ENCODE results near the gene IGF2BP1.
"Not testable (repeated sequence)": the region's sequence is repeated elsewhere in the genome, so short reads cannot be mapped to it uniquely, and the experiment has no call there.

IGF2BP1 gene

DNA sequence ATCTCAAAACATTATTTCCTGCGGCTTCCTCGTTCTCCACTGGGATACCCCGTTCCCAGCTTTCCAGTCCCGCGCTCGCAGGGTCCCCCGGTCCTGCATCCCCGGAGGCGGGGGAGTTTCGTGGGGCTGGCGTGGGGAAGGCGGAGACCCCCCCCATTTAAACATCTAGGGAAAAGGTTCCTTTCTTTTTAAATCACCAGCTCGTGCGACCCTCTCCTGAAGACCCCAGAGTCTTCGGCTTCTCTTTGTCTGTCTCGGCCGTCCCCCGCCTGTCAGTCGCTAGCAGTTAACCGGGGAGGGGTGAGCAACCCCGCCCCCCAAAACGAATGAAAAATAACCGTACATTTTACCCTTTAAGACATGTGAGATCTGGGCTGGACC, 473 bp upstream of the IGF2BP1 start:
- no peak for DNase-seq

DNA sequence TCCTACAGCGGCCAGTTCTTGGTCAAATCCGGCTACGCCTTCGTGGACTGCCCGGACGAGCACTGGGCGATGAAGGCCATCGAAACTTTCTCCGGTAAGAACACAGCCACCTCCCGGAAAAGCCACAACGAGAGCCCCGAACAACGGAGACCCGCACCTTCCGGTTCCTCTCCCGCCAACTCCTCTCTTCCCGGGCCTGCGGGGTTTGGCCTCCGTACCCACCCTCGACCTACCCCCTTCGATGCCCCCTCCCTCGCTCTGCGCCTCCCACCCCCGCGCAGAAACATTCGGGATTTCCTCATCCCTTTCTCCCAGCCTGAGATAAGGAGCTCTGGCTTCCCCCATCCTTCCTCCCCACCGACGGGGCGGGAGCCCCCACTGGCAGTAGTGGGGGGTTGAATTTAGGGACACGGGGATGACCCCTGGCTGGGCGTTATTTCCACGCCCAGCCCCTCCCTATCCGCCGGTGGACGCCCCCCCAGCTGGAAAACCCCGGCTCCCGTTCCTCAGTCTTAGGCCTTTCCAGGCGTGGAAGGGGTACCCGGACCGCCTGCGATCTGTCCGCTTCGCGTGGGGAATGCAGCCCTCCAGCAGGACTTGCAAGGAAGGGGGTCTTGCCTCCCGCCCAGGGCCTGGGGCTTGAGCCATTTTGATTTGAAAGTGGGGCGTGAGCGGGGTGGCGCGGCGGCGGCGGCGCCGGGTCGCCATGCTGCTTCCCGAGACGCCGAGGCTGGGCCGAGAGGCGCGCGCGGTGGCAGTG, 822 bp downstream of the IGF2BP1 start:
- no peak for DNase-seq

DNA sequence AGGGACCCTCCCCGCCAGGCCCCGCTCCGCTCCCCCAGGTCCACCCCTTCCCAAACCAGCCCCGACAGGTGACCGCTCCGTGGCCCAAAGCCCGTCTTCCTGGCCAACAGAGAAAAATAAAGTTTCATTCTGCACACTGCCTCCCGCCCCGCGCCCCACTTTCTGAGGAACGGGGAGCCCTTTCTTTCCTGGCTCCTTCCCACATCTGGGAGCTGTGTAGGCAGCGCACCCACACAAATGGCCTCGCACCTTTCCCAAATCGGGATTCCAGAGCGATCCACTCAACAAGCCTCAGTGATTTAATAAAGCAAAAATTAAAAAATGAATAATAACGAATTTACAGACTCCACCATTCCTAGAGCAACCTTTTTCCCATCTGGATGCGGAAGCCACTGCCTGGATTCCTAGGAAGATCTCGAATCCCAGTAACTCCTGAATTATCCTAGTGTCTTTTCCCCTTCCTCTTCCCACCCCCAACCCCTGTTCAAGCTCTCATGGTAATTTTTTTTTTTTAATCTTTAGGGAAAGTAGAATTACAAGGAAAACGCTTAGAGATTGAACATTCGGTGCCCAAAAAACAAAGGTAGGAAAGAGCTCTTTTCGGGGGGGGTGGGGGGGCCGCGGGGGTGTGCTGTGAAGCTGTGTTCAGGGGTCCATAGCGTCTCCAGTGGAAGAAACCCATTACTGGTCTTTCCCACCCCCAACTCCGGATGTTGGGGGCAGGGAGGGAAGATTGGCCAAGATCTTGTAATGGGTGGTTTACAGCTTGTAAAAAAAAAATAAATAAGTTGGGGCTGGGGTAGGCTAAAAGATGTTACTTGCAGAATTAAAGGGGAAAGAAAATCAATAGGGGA, 1.6 kb downstream of the IGF2BP1 start:
- DNase-seq: no peak

DNA sequence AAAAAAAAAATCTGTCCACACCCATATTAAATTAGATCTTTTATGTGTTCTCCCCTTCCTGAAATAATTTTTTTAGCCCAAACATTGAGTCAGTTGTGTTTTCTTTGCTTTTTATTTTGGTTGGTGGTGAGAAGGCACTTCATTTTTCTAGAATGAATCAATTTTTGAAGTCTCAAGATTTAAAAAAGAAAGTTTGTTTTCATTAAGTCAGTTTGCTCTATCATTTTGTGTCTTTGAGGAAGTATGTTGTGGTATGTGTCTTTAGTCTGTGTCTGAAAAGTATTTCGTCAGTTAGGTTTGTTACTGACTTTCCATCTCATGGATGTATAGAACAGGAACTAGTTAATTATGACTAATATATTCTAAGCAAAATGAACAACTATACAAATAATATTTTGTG, 3.8 kb downstream of the IGF2BP1 start:
- no peak for DNase-seq

DNA sequence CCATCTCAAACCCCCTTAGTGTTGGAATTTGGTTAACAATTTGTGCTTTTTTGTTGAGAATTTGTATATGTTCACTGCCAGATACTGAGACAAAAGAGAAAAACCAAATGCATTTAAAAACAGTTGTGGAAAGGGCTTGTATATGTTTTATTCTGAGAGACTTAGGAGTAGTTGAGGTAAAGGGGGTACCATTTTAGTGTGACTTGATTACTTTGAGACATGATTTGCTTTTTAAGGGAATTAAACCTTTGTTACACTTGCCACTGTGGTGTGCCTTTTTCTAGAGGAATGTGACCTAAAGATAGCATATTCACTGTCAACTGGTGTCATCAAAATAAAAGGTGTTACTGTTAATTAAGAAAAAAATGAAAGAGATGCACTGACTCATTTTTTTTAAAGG, 4.5 kb downstream of the IGF2BP1 start:
- no peak for DNase-seq

DNA sequence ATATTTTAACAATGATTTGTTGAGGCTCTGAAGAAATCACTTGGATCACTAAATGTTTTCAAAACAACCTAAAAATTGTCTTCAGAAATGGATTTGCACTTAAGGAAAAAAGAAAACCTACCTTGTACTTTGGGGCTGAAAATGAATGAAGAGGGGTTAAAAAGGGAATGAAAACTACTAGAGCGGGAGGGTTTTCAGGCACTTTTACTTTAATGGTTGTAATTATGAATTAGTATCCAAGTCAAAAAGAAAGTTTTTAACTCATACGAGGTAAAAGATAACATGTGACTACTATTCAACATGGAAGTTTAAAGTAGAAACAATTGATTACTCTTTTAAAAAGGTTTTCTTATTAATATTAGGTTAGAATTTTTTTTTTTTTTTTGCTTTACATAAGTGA, 5.1 kb downstream of the IGF2BP1 start:
- no peak for DNase-seq

DNA sequence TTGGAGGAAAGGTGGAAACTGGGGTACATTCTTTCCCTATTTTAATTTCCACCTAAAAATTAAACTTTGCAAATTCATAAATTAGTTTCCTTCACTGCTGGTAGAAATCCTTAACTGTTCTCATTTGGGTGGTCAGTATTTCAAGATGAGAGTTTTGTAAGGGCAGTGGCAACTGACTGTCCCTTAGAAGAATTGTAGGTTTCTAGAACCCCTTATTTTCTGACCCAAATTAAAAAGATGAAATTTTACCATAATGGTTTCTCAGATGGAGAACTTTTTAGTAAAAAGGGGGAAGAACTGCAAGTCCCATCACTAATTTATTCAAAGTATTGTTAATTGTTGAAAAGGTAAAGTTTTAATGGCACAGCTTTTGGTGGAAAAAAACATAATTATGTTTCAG, 5.6 kb downstream of the IGF2BP1 start:
- no peak for DNase-seq

DNA sequence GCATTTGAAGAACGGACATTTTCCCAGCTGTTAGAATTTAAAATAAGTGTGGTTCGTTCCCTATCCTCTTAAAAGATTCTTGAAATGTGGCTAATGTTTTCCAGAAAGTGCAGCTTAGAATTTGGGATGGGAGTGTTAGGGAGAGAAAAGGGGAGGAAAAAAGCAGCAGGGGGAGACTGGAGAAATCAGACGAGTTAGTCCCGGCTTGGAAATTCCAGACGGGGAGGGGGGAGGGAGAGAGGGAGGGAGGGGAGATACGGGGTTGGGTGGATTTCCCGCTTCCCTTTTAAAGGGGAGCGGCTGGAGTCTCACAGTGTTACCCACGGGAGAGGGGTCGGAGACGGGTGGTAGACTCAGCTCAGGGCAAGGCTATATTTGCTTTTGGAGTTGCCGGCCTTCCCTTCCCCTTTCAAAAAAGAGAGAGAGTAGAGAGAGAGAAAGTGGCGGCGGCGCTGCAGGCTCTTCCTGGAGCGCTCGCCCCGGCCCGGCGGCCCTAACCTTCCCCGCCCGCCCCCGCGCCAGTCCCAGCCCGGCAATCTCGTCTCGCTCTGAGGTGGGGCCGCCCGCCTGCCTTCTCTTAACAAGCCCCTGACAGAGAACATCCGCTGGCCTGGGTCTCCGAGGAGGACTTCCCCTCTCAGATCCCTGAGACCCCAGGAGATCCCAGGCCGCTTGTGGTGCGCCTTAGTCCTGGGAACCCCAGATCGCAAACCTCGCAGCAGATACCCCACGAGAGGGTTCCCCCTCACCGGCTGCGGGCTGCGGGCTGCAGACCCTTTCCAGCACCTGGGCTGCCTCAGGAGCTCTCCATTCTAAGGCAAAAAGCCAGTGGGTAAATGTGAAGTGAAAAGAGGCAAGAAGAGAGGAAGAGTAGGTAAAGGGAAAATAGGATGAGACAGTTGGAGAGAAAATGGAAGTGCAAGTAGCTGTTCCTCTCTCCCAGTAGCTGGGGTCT, 6.6 kb downstream of the IGF2BP1 start:
- no peak for DNase-seq

DNA sequence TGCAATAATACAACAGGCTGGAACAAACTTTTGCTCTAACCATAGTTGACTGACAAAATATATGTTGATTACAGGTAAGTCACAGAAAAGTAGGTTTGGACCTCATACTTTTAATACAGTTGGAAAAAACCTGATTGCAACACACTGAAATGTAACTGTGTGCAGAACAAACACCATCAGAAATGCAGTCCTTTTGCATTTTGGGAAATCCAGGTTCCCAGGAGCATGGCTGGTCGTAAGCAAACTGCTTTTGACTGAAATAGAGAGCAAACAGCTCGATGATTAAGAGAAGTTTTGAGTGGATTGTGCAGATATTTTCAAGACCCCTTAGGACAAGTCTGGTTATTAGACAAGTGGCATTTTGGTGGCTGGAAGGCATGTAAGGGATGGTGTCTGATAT, 8.0 kb downstream of the IGF2BP1 start:
- DNase-seq: no peak

DNA sequence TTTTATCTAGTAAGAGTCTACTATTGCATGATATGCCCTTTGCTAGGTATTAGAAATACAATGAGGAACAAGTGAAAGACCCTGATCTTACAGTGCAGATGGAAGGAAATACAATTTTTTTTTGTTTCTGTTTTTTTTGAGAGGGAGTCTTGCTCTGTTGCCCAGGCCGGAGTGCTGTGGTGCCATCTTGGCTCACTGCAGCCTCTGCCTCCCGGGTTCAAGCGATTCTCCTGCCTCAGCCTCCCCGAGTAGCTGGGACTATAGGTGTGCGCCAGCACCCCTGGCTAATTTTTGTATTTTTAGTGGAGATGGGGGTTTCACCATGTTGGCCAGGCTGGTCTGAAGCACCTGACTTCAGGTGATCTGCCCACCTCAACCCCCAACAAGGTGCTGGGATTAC, 11.7 kb downstream of the IGF2BP1 start:
- not testable (repeated sequence) for DNase-seq

DNA sequence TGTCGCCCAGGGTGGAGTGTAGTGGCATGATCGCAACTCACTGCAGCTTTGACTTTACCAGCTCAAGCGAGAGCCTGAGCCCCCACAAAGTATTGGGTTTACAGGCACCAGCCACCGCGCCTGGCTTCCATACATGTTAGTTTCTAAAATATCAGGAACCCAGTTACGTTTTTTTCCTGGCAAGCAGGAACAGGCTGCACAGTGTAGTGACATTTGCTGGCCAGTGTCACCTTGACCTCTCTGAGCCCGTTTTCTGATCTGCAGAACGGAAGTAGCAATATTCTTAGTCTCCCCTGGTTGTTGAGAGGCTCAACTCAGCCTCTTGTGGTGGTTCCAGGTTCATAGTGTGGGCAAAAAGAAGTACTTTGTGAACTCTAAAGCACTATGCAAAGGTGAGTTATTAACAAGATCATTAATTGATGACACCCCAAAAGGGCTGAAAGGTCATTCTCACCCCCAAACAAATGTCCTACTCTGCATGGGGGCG, 15.6 kb downstream of the IGF2BP1 start:
- DNase-seq: no peak

DNA sequence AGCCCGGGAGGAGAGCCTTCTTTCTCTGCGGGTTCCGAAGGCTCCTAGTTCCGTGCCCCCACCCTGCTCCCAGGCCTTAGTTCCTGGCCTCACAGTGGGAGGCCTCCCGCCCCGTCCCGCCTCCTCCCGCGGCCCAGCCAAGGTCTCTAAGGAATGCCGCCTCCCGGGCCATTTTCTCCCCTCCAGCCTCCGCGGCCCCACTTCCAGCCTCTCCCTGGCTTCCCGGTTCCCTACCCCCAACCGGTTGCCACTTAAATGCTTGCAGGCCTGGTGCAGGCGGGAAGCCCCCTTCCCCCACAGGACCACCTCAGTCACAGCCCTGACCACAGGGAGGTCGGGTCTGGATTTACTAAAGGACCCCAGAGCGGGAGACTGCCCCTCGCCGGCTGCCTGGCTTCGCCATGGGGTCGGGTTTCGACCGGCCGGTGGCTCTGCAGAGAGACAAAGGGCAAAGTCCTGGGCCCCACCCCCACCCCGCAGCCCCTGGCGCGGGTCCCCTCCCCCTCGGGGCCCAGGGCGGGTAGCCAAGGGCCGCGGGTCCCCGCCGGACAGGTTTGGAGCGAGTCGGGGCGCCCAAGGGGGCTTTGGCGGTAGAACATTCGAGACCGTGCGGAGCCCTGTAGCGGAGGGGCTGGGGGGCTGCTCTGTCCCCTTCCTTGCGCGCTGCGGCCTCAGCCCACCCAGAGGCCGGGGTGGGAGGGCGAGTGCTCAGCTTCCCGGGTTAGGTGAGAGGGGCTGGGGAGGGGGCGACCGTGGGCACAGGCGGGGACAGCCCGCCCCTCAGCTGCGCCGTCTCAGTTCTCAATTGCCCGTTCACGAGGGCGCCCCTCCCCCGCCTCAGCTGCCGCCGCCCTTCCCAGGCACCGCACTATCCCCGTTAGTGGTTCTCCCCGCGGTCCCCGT, 16.4 kb downstream of the IGF2BP1 start:
- no peak for DNase-seq

DNA sequence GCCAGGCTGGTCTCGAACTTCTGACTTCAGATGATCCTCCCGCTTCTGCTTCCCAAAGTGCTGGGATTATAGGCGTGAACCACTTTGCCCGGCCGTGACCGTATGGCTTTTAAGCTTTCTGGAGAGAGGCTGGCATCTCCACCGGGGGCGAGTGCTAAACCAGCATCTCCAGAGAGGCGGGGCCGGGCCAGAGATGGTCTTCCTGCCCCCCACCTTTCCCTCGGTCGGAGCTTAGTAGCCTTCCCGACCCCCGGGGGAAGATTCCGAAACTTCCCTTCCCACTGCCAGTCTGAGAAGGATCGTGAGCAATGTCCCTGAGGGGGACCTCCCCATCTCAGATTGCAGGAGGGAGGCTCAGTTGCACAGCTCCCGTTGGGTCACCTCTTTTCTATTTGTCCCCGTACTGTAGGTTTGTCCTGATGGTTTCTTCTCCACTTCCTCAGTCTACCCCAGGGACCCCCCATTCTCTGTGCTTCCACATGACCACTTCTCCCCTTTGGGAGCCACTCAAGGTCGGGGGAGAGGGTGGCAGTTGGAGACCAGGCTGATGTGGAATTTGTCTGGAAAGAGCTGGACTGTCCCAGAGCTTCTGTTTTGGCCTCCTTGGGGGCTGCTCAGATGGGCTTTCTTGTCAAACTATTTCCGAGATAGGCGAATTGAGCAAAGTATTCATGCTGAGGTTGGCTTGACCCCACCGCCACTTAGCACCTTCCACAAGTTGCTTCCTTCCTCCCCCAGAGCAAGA, 18.2 kb downstream of the IGF2BP1 start:
- no peak for DNase-seq

DNA sequence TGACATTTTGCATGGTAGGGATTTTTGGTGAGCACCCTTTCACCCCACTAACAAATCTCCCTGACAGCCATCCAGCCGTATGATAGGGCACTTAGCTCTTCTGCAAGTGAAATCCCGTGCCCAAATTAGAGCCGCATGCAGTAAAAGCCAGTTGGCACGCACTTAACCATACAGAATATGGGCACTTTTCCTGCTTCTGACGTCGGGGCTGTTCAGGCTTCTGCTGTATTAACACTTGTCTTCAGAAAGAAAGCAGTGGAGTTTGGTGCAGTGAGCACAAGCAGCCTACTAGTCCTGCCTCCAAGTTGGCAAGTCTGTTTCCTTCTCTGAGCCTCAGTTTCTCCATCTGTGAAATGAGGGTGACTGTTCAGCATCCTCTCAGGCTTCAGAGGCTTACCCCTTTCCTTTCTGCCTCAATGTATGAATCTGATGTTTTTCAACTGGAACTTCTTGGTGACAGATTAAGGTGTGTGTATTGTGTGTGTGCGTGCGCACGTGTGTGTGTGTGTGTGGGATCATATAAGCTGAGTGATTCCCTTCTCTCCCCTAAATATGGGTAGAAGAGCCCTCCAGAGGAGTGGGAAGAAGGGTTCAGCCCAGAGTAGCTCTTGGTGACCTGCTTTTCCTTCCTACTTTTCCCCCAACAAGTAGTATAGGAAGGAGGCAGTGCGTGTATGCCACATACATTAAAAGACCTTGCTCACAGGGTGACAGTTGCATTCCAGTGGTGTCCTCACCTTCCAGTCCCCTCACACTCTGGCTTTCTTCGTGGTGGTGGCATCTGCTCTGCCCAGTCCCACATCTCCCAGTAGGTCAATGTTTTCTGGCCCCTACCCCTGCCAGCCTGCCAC, 19.0 kb downstream of the IGF2BP1 start:
- no peak for DNase-seq

DNA sequence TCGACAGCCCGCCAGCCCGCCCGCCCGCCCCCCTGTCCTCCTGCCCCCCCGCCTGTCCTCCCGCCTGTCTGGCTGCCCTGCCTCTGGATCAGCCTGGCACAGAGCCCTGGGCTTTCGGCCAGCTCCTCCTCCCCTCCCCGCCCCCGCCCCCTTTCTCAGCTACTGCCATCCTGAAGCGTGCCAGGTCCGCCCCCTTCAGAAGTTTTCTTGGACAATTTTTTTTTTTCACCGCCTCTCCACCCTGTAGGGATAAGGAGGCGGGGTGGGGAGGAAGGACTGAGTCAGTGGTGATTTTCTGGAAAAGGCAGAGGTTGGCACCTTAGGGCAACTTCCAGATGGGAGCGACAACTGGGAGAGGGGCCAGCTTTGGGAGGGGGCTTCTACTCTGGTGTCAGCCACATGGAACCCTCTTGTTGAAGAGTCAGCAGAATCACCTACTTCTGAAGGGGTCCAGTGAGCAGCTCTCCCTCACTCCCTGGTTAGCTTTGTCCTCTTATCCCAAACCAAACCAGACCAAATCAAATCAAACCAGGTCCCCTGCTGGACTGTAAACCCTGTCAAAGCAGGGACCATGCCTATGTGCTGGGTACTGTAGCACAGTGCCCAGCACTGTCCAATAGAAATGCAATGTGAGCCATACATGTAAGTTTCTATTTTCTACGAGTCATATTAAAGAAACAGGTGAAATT, 19.7 kb downstream of the IGF2BP1 start:
- DNase-seq: no peak

DNA sequence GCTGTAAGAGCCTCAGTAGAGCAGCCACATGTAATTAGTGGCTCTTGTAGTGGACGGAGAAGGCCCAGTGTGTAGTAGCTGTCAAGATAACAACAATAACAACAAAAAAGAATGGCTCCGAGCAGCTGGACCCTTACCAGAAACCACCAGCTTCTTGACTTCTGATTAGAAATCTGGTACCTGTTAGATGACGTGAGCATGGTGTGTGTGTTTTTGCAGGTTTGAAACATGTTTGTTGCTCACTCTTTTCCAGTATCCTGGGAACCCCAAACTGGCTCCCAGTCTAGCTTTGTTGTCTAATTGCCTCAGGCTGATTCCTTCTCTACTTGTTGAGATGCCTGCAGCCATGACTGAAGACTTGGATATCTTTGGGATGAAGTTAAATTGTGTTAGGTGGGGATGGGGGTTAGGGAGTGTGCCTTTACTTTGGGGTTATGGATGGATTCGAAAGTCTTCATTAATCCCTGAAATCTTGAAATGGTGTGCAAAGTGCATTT, 21.0 kb downstream of the IGF2BP1 start:
- no peak for DNase-seq

DNA sequence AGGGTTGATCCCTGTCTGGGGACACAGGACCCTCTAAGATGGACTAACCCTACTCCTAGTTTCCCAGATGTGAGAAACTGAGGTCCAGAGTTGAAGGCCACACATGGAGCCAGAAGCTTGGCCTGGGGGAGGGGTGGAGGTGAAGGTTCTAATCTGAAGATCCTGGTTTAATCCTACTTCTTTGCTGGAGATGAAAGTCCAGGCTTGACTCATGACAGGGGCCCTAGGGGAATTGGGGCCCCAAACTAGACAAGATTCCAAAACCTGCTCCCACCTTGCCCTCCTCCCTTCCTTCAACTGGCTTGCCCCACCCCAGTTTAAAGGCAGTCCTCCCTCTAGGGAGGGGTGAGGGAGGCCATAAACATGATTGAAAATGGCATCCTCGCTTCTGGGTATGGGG, 21.6 kb downstream of the IGF2BP1 start:
- DNase-seq: no peak

DNA sequence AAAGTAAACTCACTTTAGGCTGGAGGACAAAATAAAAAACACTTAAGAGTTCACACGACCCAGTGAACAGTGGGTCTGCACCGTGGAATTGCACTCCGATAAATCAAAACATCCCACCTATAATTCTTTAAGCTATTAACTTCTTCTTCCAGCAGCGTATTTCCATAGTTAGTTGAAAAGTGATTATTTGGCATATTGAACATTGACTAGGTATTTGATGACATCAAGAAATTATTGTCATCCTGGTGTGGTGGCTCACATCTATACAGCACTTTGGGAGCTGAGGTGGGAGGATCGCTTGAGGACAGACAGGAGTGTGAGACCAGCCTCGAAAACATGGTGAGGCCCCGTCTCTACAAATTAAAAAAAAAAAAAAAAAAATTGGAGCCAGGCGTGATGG, 23.4 kb downstream of the IGF2BP1 start:
- DNase-seq: no peak

DNA sequence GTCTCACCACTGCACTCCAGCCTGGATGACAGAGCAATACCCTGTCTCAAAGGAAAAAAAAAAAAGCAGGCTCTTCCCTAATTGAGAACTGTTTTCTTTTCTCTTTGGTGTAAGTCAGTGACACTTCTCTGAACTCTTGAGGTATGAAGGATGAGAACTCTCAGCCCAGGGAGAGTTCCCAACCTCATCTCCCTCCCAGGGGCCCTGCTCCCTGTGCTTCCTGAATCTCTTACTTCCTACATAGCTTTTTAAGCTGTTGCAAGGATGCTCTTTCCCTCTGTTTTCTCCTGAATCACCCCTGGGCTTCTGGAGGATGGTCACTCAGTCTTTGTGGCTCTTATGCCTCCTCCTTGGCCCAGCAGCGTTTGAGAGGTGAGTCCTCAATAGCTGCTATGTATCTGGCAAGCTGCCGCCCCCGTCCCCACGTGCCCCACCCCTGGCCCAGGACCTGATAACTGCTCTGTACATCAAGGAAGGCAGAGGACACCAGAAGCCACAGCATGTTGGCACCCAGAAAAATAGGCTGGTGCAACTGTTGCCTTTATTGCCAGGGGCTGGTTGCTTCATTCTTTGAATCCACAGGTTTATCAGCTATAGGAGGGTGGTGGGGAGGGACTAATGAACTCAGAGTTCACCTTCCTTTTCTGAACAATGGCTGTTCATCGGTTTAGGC, 24.0 kb downstream of the IGF2BP1 start:
- no peak for DNase-seq
